Measurements from ENCODE around the gene ILKAP. TPM values are rescaled to one million over a fixed set of nuclear protein-coding genes. Genes with fewer than 3 reads are reported as not detected.

ILKAP gene
- total and polyA plus RNA-seq, 2 of the 4 experiments (the other 2 are of a cell fraction): 13.3 to 44.2 TPM

- intact Hi-C loops (cut with micrococcal nuclease) (loop anchor here (10.0 kb wide), 1 partner anchor 177 kb away; no protein-coding TSS in a partner anchor), in situ Hi-C loops (cut with MboI; ENCODE audit: low sequenced_read_pairs) (no loop called here), dilution Hi-C loops (cut with HindIII; ENCODE audit: low sequenced_read_pairs, unreplicated experiment) (no loop called here)
- peak overlapping the region; percentile 30; the same call in 1 of the 2 replicates for H4K5ac ChIP-seq (ENCODE audit: low read depth, low read length)
- ATAC-seq (ENCODE audit: low read depth) (no peak), DNase-seq (no peak)
- no peak overlapping the region for H3K18ac ChIP-seq (ENCODE audit: low read depth, low read length)
- peaks cover 47% of the 10 kb centered on the region for H3K36me3 ChIP-seq (ENCODE audit: control insufficient read depth, insufficient read depth, low read length)
- no peak overlapping the region for H3K56ac ChIP-seq (ENCODE audit: extremely low read depth, insufficient read depth, low read length)
- H2AK9ac ChIP-seq (replicated peaks; ENCODE audit: low read depth, low read length, poor library complexity): peak overlapping the region; percentile 1
- H3K4ac ChIP-seq (ENCODE audit: low read depth, low read length): peak overlapping the region; percentile 58
- no peak overlapping the region for H3K4me2 ChIP-seq (ENCODE audit: low read depth, low read length)
- peak overlapping the region; percentile 59 for H4K91ac ChIP-seq (ENCODE audit: insufficient read depth, low read depth, low read length)
- peaks cover 14 to 57% of the 10 kb centered on the region in 2 experiments; a peak in 3 of 4 replicates for H3K79me1 ChIP-seq (ENCODE audit: low read depth in 1 of 2, low read length in 2 of 2)
- H3K23ac ChIP-seq (ENCODE audit: low read depth, low read length): peak overlapping the region; percentile 59; the same call in 1 of the 2 replicates
- H3K14ac ChIP-seq (replicated peaks; ENCODE audit: low read depth, low read length): no peak overlapping the region; the same call in 1 of the 2 replicates
- no peak overlapping the region for H2BK15ac ChIP-seq (ENCODE audit: low read depth, low read length)
- H2BK20ac ChIP-seq (ENCODE audit: low read depth, low read length): peak overlapping the region; percentile 63; the same call in 1 of the 2 replicates
- POLR2A ChIA-PET (ENCODE audit: unreplicated experiment): no interaction called here
- no peak overlapping the region for H2AFZ ChIP-seq (replicated peaks; ENCODE audit: low read length, poor library complexity)
- BruUV-seq (replicated peaks): no TSS peak
- CTCF ChIA-PET: no interaction called here
- no peaks in the 10 kb centered on the region for H3K9me3 ChIP-seq (ENCODE audit: control insufficient read depth, insufficient read depth, low read length)
- peak overlapping the region; percentile 69 for H2BK5ac ChIP-seq (ENCODE audit: low read depth, low read length, poor library complexity, severe bottlenecking)
- peak overlapping the region; percentile 61; the same call in 1 of the 2 replicates for H3K27ac ChIP-seq (ENCODE audit: insufficient read depth, low read length)
- TF ChIP-seq MAZ (IDR thresholded peaks at IDR 0.05; ENCODE audit: borderline replicate concordance, low read depth, low read length) (no peak), CEBPB (IDR thresholded peaks at IDR 0.05; ENCODE audit: low read depth, low read length) (no peak), BHLHE40 (IDR thresholded peaks at IDR 0.05; ENCODE audit: low read depth, low read length) (no peak), CHD1 (IDR thresholded peaks at IDR 0.05; ENCODE audit: low read depth, low read length) (no peak), NFE2L2 (IDR thresholded peaks at IDR 0.05; ENCODE audit: low read depth, low read length) (no peak), FOS (IDR thresholded peaks at IDR 0.05; ENCODE audit: low read depth, low read length) (no peak)
- TF ChIP-seq, protein P1, sequence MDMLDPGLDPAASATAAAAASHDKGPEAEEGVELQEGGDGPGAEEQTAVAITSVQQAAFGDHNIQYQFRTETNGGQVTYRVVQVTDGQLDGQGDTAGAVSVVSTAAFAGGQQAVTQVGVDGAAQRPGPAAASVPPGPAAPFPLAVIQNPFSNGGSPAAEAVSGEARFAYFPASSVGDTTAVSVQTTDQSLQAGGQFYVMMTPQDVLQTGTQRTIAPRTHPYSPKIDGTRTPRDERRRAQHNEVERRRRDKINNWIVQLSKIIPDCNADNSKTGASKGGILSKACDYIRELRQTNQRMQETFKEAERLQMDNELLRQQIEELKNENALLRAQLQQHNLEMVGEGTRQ (IDR thresholded peaks at IDR 0.05; ENCODE audit: low read depth, low read length): no peak
- H3K9ac ChIP-seq (ENCODE audit: low read depth, low read length): no peak overlapping the region
- H4K8ac ChIP-seq (ENCODE audit: low read depth in 2 of 2, low read length in 2 of 2): peak overlapping the region in 1 of 2 experiments; percentile 69; a peak in 2 of 4 replicates
- H2BK120ac ChIP-seq (ENCODE audit: low read depth, low read length): peak overlapping the region; percentile 48; the same call in 1 of the 2 replicates
- H3K27me3 ChIP-seq (ENCODE audit: control insufficient read depth, insufficient read depth, low read length): no peaks in the 10 kb centered on the region
- H2AK5ac ChIP-seq (ENCODE audit: low read depth, low read length): peak overlapping the region; percentile 79; the same call in 1 of the 2 replicates
- peaks cover 41% of the 10 kb centered on the region for H3K9me1 ChIP-seq (ENCODE audit: insufficient read depth, low read length)
- H3K4me3 ChIP-seq (ENCODE audit: insufficient read depth, low read depth, low read length): no peak overlapping the region
- no CpG with 5 or more reads among the region's 9 CpGs for WGBS, 2 experiments (ENCODE audit: extremely low coverage in 2 of 2, insufficient read length in 1 of 2)
- peaks cover 8% of the 10 kb centered on the region for H4K20me1 ChIP-seq (ENCODE audit: insufficient read depth, low read length)
- H3K4me1 ChIP-seq (ENCODE audit: control insufficient read depth, insufficient read depth, low read length): peaks cover 33% of the 10 kb centered on the region
These were observed 31.8 kb downstream of the ILKAP start for GRCh38 chr2:238171575-238172187.
